HepG2 (cell line): ENCODE measurements around the gene EFEMP2. TPM values are rescaled to one million over a fixed set of nuclear protein-coding genes. Genes with fewer than 3 reads are reported as not detected.
A peak's percentile ranks its signal among the peaks of the same experiment; 100 is the strongest.

ENCODE experiments used
- ARID4A ChIP-seq: sonication (generic); formaldehyde crosslinking; IDR thresholded peaks from 2 replicates; pipeline ENCODE4 v1.5.0; 2020; ENCODE audit warnings: mild to moderate bottlenecking, missing genetic modification reagents, borderline replicate concordance
- BATF2 ChIP-seq: sonication (generic); formaldehyde crosslinking; IDR thresholded peaks from 2 replicates; pipeline ENCODE4 v1.8.0; 2022; ENCODE audit warnings: mild to moderate bottlenecking, missing genetic modification reagents, moderate library complexity
- EED ChIP-seq: sonication (generic); formaldehyde crosslinking; IDR thresholded peaks from 2 replicates; pipeline ENCODE4 v1.5.0; 2020; ENCODE audit warnings: mild to moderate bottlenecking, missing genetic modification reagents
- EP300 ChIP-seq, 3 experiments: sonication (generic) in 1 of 3; formaldehyde crosslinking in 1 of 3; IDR thresholded peaks; 2 replicates each; pipeline versions ENCODE4 v1.5.1 to v1.6.1; 2011 to 2020; ENCODE audit warnings: low read depth in 2 of 3, low read length in 2 of 3, borderline replicate concordance in 1 of 3, improper control_type of control experiment in 1 of 3, mild to moderate bottlenecking in 1 of 3, missing genetic modification reagents in 1 of 3, moderate library complexity in 1 of 3
- HCFC1 ChIP-seq: fragments of 150-350 bp; IDR thresholded peaks from 2 replicates; pipeline ENCODE4 v1.6.1; 2014; ENCODE audit warnings: low read depth, low read length
- HIVEP1 ChIP-seq: sonication (generic); formaldehyde crosslinking; IDR thresholded peaks from 2 replicates; pipeline ENCODE4 v1.4.0; 2020; ENCODE audit warnings: mild to moderate bottlenecking, missing genetic modification reagents
- HNRNPK ChIP-seq: fragments of 200-400 bp; formaldehyde crosslinking; IDR thresholded peaks from 2 replicates; pipeline ENCODE4 v1.6.1; 2018; ENCODE audit warnings: low read length, low read depth, moderate library complexity, mild to moderate bottlenecking; ENCODE audit not compliant: poor library complexity, severe bottlenecking
- HOXD1 ChIP-seq: sonication (generic); formaldehyde crosslinking; IDR thresholded peaks from 2 replicates; pipeline ENCODE4 v1.5.0; 2020; ENCODE audit warnings: missing genetic modification reagents
- KDM3A ChIP-seq: IDR thresholded peaks from 2 replicates; pipeline ENCODE4 v1.6.1; 2018; ENCODE audit warnings: low read depth, missing compliant biosample characterization
- KLF6 ChIP-seq: IDR thresholded peaks from 2 replicates; pipeline ENCODE4 v1.8.0; 2016; ENCODE audit warnings: missing biosample characterization, missing genetic modification reagents
- MIER3 ChIP-seq: IDR thresholded peaks from 2 replicates; pipeline ENCODE4 v1.6.1; 2016; ENCODE audit warnings: missing compliant biosample characterization, borderline replicate concordance
- MZF1 ChIP-seq: sonication (generic); formaldehyde crosslinking; IDR thresholded peaks from 2 replicates; pipeline ENCODE4 v1.8.1; 2023; ENCODE audit warnings: mild to moderate bottlenecking, missing genetic modification reagents, borderline replicate concordance
- NFRKB ChIP-seq: fragments of 450-650 bp; IDR thresholded peaks from 2 replicates; pipeline ENCODE4 v1.6.1; 2017
- SIX4 ChIP-seq: sonication (generic); formaldehyde crosslinking; IDR thresholded peaks from 2 replicates; pipeline ENCODE4 v1.4.0; 2020; ENCODE audit warnings: missing genetic modification reagents
- SP5 ChIP-seq: IDR thresholded peaks from 2 replicates; pipeline ENCODE4 v1.6.1; 2016; ENCODE audit warnings: low read depth, borderline replicate concordance
- ZNF143 ChIP-seq: sonication (generic); formaldehyde crosslinking; IDR thresholded peaks from 2 replicates; pipeline ENCODE4 v1.4.0; 2020; ENCODE audit warnings: missing genetic modification reagents
- ZNF282 ChIP-seq: fragments of 450-650 bp; IDR thresholded peaks from 2 replicates; pipeline ENCODE4 v1.6.1; 2018; ENCODE audit not compliant: partially characterized antibody
- ZNF326 ChIP-seq: sonication (generic); formaldehyde crosslinking; IDR thresholded peaks from 2 replicates; pipeline ENCODE4 v1.4.0; 2020; ENCODE audit warnings: missing genetic modification reagents, borderline replicate concordance
- ZNF382 ChIP-seq: sonication (generic); formaldehyde crosslinking; IDR thresholded peaks from 2 replicates; pipeline ENCODE4 v1.5.0; 2020; ENCODE audit warnings: missing genetic modification reagents, mild to moderate bottlenecking, borderline replicate concordance
- ZNF543 ChIP-seq: sonication (generic); formaldehyde crosslinking; IDR thresholded peaks from 2 replicates; pipeline ENCODE4 v1.4.0; 2020; ENCODE audit warnings: mild to moderate bottlenecking, missing genetic modification reagents
- ZNF724P ChIP-seq: sonication (generic); formaldehyde crosslinking; IDR thresholded peaks from 2 replicates; pipeline ENCODE4 v1.8.0; 2022; ENCODE audit warnings: missing genetic modification reagents, borderline replicate concordance
- polyA plus RNA-seq, 8 experiments: library from polyadenylated mRNA; depleted of rRNA in 3 of 8; stranded (reverse) in 7 of 8; unstranded in 1 of 8; fragments of >200 nt; fragmentation: Illumina TruSeq in 4 of 8; extraction: Trizol in 4 of 8; gene quantifications; 2 replicates each; pipeline versions ENCODE4 v1.2.1 to v1.2.3, GENCODE V29; 2011 to 2016; ENCODE audit warnings: low read depth in 4 of 8, missing spikeins in 1 of 8, mixed read lengths in 1 of 8; ENCODE audit not compliant: insufficient read depth in 1 of 8
- total RNA-seq, 5 experiments: library from RNA; depleted of rRNA; stranded (reverse); fragments of >200 nt; fragmentation: Illumina TruSeq; extraction: Trizol; gene quantifications; 2 replicates each; pipeline ENCODE4 v1.2.3, GENCODE V29; 2016; ENCODE audit warnings: low read depth in 1 of 5
- TF ChIP-seq, protein P1 (sequence below): sonication (generic); formaldehyde crosslinking; IDR thresholded peaks from 2 replicates; pipeline ENCODE4 v1.4.0; 2020; ENCODE audit warnings: missing genetic modification reagents

The EFEMP2 gene
- total and polyA plus RNA-seq, 2 of the 13 experiments (the other 11 are each of a cell fraction or from before 2014, with no cell fraction given): 7.4 to 29.7 TPM

DNA sequence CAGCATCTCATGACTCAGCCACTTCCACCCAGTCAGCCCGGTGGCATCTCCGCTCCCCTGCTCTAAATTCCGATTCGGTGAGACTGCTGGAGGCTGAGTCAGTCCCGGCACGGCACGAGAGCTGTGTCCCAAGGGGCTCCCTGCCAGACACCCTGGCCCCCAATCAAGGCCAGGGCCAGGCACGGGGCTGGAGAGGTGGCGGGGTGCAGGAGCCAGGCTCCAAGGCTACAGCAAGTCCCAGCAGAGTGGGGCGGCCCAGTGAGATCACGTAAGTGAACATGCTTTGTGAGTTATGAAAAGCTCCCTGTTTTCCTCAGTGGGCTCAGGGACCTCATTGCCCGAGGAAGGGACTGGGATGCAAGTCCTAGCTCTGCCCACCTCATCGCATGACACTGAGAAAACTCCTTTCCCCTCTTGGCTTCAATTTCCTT, 43.2 kb upstream of the EFEMP2 start (continued):
- TF ChIP-seq HNRNPK: no peak
- no peak for TF ChIP-seq NFRKB
- no peak for TF ChIP-seq BATF2 (CRISPR knock-in tag)
- no peak for TF ChIP-seq ZNF282
- TF ChIP-seq, protein P1, sequence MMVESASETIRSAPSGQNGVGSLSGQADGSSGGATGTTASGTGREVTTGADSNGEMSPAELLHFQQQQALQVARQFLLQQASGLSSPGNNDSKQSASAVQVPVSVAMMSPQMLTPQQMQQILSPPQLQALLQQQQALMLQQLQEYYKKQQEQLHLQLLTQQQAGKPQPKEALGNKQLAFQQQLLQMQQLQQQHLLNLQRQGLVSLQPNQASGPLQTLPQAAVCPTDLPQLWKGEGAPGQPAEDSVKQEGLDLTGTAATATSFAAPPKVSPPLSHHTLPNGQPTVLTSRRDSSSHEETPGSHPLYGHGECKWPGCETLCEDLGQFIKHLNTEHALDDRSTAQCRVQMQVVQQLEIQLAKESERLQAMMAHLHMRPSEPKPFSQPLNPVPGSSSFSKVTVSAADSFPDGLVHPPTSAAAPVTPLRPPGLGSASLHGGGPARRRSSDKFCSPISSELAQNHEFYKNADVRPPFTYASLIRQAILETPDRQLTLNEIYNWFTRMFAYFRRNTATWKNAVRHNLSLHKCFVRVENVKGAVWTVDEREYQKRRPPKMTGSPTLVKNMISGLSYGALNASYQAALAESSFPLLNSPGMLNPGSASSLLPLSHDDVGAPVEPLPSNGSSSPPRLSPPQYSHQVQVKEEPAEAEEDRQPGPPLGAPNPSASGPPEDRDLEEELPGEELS (CRISPR knock-in tag): no peak
- no peak for TF ChIP-seq ZNF143 (CRISPR knock-in tag)
- TF ChIP-seq HCFC1: no peak
- no peak for TF ChIP-seq MIER3
- no peak for TF ChIP-seq SIX4 (CRISPR knock-in tag)
- no peak for TF ChIP-seq HIVEP1 (CRISPR knock-in tag)
- TF ChIP-seq ZNF543: no peak
- TF ChIP-seq KDM3A (CRISPR knock-in tag): no peak
- TF ChIP-seq HOXD1 (CRISPR knock-in tag): no peak
- TF ChIP-seq ZNF326 (CRISPR knock-in tag): no peak
- peak in 1 of 2 experiments; percentile 28; a peak in 1 of 4 replicates for TF ChIP-seq EP300 (IDR thresholded peaks at IDR 0.05; ENCODE audit: low read depth in 2 of 2, low read length in 2 of 2)
- peak; percentile 41; the same call in 1 of the 2 replicates for TF ChIP-seq EP300 (CRISPR knock-in tag; IDR thresholded peaks at IDR 0.05; ENCODE audit: borderline replicate concordance)
- peak; percentile 18; the same call in 1 of the 2 replicates for TF ChIP-seq ARID4A (CRISPR knock-in tag)
- no peak for TF ChIP-seq ZNF724P (CRISPR knock-in tag)
- TF ChIP-seq MZF1 (CRISPR knock-in tag): no peak
- TF ChIP-seq EED: no peak
- no peak for TF ChIP-seq KLF6 (CRISPR knock-in tag)
- TF ChIP-seq SP5: no peak
- TF ChIP-seq ZNF382 (CRISPR knock-in tag): no peak
